Subcutaneous adipose tissue (tissue), 4 donors: ENCODE data around the gene BTBD7. TPM values are rescaled to one million over a fixed set of nuclear protein-coding genes. Genes with fewer than 3 reads are reported as not detected.

Source experiments
- total RNA-seq, 4 donors: library from RNA; depleted of rRNA; stranded (reverse); fragments of >200 nt; gene quantifications; one replicate each; pipeline ENCODE4 v1.1.0, GENCODE V29; 2016
- TF ChIP-seq, protein P1 (sequence below): fragments of 450-650 bp; IDR thresholded peaks from one replicate; pipeline ENCODE4 v1.5.1; 2016; ENCODE audit warnings: low read depth, mild to moderate bottlenecking, control low read depth, antibody characterized with exemption, moderate library complexity

Gene BTBD7, protein sequence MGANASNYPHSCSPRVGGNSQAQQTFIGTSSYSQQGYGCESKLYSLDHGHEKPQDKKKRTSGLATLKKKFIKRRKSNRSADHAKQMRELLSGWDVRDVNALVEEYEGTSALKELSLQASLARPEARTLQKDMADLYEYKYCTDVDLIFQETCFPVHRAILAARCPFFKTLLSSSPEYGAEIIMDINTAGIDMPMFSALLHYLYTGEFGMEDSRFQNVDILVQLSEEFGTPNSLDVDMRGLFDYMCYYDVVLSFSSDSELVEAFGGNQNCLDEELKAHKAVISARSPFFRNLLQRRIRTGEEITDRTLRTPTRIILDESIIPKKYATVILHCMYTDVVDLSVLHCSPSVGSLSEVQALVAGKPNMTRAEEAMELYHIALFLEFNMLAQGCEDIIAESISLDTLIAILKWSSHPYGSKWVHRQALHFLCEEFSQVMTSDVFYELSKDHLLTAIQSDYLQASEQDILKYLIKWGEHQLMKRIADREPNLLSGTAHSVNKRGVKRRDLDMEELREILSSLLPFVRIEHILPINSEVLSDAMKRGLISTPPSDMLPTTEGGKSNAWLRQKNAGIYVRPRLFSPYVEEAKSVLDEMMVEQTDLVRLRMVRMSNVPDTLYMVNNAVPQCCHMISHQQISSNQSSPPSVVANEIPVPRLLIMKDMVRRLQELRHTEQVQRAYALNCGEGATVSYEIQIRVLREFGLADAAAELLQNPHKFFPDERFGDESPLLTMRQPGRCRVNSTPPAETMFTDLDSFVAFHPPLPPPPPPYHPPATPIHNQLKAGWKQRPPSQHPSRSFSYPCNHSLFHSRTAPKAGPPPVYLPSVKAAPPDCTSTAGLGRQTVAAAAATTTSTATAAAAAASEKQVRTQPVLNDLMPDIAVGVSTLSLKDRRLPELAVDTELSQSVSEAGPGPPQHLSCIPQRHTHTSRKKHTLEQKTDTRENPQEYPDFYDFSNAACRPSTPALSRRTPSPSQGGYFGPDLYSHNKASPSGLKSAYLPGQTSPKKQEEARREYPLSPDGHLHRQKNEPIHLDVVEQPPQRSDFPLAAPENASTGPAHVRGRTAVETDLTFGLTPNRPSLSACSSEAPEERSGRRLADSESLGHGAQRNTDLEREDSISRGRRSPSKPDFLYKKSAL
- total RNA-seq, result 10 to 100 TPM; 20.1 to 37.0 (median 23.7) TPM

DNA sequence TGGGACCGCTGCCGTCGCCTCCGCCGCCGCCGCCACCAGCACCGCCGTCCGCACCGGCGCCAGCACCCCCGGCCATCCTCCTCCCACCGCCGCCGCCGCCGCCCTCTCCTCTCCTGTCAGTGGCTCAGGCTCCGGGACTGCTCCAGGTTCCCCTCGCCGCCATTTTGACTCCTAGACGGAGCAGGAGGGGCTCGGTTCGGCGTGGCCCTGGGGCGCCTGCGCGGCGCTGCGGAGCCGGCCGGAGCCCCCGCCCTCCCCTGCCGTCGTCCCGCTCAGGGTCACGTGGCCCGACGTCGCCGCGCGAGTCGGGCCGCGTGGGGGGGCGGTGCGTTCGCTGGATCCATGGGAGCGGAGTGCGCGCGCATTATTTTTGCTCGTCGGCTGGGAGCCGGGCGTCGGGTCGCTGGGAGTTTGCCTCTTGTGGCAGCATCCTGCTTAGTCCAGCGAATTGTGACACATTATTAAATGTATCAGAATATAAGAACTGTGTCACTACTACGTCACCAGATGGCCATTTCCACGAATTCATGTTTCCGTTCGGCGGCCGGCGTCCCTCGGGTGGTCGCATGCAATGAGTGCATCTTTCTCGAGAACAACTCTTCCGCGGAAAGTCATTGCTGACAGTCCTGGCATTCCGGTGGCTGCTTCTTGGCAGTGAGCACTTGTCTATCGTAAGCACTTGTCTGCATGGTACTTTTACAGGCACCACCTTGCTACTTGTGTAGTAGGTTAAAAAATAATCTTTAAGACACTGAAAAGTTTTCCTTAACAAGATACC, at the start of gene BTBD7:
TSS of gene BTBD7 (minus strand) at position 184 of the 778 bp plus-strand sequence. CDS start 36,985 bp downstream, outside the sequence.
- TF ChIP-seq, protein P1, sequence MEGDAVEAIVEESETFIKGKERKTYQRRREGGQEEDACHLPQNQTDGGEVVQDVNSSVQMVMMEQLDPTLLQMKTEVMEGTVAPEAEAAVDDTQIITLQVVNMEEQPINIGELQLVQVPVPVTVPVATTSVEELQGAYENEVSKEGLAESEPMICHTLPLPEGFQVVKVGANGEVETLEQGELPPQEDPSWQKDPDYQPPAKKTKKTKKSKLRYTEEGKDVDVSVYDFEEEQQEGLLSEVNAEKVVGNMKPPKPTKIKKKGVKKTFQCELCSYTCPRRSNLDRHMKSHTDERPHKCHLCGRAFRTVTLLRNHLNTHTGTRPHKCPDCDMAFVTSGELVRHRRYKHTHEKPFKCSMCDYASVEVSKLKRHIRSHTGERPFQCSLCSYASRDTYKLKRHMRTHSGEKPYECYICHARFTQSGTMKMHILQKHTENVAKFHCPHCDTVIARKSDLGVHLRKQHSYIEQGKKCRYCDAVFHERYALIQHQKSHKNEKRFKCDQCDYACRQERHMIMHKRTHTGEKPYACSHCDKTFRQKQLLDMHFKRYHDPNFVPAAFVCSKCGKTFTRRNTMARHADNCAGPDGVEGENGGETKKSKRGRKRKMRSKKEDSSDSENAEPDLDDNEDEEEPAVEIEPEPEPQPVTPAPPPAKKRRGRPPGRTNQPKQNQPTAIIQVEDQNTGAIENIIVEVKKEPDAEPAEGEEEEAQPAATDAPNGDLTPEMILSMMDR, result no peak

DNA sequence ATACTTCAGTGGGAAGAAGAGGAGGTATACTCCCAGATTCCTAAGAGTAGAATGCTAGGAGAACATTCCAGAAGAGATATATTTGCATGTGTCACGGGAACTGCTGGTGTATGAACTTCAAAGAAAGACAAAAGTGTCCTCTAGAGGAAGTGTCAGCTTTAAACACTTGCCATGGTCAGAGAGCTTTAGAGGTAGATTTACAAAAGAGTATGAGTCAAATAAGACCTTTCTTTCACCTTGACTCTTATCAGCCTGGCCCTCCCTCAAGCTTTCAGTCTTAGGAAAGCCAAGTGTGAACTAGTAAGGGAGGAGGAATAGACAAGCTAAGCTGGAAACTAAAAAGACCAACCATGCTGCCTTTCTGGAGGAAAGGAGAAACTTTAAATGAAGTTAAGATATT, 48.8 kb upstream of the BTBD7 start:
- TF ChIP-seq, protein P1, result no peak

DNA sequence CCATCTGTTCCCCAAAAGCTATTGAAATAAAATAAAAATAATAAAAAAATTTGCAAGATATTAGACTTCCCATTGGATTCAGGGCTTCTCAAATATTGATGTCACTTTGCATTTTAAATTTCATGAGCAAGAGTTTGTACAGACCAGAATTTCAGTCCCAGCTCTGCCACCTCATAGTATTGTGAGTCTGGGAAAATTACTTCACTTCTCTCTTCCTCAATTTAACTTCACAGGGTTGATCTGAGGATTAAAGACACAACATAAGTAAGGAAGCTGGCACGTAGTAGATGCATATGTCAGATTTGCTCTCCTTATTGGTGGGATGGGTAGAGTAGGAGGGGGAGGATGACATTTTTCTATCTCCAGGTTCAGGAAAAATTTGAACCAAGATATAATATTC, 47.0 kb upstream of the BTBD7 start:
- TF ChIP-seq, protein P1, result no peak

DNA sequence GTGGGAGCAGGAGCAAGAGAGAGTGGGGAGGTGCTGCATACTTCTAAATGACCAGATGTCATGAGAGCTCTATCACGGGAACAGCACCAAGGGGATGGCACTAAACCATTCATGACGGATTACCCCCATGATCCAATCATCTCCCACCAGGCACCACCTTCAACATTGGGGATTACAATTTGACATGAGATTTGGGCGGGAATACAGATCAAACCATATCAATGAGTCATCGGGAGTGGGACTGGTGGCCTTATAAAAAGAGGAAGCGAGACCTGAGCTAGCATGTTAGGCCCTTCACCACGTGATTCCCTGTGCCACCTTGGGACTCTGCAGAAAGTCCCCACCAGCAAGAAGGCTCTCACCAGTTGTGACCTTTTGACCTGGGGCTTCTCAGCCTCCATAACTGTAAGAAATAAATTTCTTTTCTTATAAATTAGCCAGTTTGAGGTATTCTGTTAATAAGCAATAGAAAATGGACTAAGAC, 42.9 kb upstream of the BTBD7 start:
- TF ChIP-seq, protein P1, result no peak

DNA sequence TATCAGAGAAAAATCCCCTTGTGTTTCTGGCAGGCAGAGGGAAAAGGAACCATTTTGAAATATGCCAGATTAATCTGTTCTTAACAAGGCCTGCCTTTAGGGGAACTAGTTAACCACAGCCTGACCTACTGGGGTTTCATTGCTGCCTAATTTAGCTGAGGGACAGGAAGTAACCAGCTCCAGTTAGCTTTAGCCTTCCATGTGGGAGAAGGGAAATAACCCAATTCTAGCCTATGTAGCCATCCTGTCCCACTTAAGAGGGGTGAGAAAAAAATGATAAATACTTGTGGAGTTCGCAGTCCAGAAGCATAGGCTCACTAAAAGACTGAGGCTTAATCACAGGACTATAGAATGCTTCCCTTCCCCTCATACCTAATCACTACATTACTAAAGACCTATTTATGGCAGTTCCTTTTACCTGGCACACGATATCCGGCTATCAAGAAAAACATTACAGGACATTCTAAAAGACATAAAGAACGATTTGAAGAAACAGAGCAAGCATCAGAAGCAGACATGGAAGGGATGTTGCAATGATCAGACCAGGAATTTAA, 37.0 kb upstream of the BTBD7 start:
- TF ChIP-seq, protein P1, result no peak

DNA sequence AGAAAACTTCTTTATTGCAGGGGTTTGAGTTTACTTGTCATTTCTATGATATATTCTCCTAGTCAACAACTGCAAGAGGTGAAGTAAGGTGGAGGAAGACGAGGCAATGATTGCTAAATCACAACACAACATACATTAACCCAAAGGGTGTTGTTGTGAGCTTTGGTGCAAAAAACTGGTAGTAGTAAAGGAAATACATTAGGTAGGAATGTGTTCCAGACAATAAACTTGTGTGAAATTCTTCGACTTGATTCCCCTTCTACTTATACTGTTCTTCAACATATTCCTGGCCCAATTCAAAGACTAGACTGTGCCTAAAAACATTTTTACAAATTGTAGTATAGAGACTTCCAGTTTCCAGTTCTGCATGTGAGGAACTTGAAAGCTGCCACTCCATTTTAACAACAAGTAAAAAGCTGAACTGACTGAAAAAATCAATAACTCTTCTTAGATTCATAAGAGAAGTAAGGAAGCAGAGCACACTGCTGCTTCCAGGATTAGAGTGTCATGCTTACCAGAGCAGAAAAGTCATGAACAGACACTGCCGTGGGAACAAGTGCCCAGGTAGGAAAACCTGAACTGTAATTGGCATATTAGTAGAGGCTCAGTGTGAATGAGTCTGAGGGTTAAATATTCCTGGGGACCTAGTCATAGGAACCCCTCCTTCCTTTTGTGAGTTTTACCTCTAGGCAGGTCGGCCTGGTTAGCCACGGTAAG, 36.3 kb upstream of the BTBD7 start:
- TF ChIP-seq, protein P1, result no peak
